Measurements from ENCODE around the gene MGST1.
"Not testable (repeated sequence)": the region's sequence is repeated elsewhere in the genome, so short reads cannot be mapped to it uniquely, and the experiment has no call there.

DNA sequence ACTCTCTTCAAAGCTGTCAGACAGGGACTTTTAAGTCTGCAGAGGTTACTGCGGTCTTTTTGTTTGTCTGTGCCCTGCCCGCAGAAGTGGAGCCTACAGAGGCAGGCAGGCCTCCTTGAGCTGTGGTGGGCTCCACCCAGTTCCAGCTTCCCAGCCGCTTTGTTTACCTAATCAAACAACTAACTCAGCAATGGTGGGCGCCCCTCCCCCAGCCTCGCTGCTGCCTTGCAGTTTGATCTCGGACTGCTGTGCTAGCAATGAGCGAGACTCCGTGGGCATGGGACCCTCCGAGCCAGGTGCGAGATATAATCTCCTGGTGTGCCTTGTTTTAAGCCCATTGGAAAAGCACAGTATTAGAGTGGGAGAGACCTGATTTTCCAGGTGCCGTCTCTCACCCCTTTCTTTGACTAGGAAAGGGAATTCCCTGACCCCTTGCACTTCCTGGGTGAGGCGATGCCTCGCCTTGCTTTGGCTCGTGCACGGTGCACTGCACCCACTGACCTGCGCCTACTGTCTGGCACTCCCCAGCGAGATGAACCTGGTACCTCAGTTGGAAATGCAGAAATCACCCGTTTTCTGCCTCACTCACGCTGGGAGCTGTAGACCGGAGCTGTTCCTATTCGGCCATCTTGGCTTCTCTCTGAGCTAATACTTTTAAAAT is 35.3 kb downstream of the MGST1 start:
- TF ChIP-seq, protein P1, sequence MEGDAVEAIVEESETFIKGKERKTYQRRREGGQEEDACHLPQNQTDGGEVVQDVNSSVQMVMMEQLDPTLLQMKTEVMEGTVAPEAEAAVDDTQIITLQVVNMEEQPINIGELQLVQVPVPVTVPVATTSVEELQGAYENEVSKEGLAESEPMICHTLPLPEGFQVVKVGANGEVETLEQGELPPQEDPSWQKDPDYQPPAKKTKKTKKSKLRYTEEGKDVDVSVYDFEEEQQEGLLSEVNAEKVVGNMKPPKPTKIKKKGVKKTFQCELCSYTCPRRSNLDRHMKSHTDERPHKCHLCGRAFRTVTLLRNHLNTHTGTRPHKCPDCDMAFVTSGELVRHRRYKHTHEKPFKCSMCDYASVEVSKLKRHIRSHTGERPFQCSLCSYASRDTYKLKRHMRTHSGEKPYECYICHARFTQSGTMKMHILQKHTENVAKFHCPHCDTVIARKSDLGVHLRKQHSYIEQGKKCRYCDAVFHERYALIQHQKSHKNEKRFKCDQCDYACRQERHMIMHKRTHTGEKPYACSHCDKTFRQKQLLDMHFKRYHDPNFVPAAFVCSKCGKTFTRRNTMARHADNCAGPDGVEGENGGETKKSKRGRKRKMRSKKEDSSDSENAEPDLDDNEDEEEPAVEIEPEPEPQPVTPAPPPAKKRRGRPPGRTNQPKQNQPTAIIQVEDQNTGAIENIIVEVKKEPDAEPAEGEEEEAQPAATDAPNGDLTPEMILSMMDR (IDR thresholded peaks at IDR 0.05), result not testable (repeated sequence)
- not testable (repeated sequence) for TF ChIP-seq EZH2phosphoT487, EZH2 (IDR thresholded peaks at IDR 0.05)
